Peyer's patch (tissue), 4 donors: Measurements from ENCODE around the gene ITGA11. TPM values are rescaled to one million over a fixed set of nuclear protein-coding genes. Genes with fewer than 3 reads are reported as not detected.

Source experiments
- DNase-seq, 3 donors: peaks; one replicate each; pipeline ENCODE4 v3.0.0-alpha.2; 2017 to 2019
- H3K27ac ChIP-seq, 4 donors: fragments of 200-600 bp; sonication (generic); one replicate each; pipeline ENCODE4 v1.5.1; 2016 to 2019
- H3K27me3 ChIP-seq, 2 donors: fragments of 200-600 bp; sonication (generic); one replicate each; pipeline ENCODE4 v1.5.1; 2019
- H3K36me3 ChIP-seq, 3 donors: fragments of 200-600 bp; sonication (generic); one replicate each; pipeline ENCODE4 v1.5.1; 2016 to 2019
- H3K4me1 ChIP-seq, 4 donors: fragments of 200-600 bp; sonication (generic); one replicate each; pipeline ENCODE4 v1.5.1; 2016 to 2019
- H3K4me3 ChIP-seq, 4 donors: fragments of 200-600 bp; sonication (generic); 1 replicate in 3 of 4; 2 replicates in 1 of 4; pipeline ENCODE4 v1.5.1; 2016 to 2019; ENCODE audit warnings: mild to moderate bottlenecking in 1 of 4
- H3K9me3 ChIP-seq, 4 donors: fragments of 200-600 bp; sonication (generic); one replicate each; pipeline ENCODE4 v1.5.1; 2016 to 2019; ENCODE audit warnings: mild to moderate bottlenecking in 1 of 4
- POLR2A ChIP-seq, 2 donors: fragments of 450-650 bp; IDR thresholded peaks; one replicate each; pipeline ENCODE4 v1.5.1; 2017; ENCODE audit warnings: antibody characterized with exemption in 2 of 2, mild to moderate bottlenecking in 2 of 2, moderate library complexity in 2 of 2
- total RNA-seq, 4 donors: library from RNA; depleted of rRNA; stranded (reverse); fragments of >200 nt; gene quantifications; one replicate each; pipeline ENCODE4 v1.1.0, GENCODE V29; 2016
- TF ChIP-seq, protein P1 (sequence below), 6 experiments: fragments of 450-650 bp in 4 of 6; fragments of 200-600 bp in 2 of 6; sonication (generic) in 1 of 6; IDR thresholded peaks; one replicate each; pipeline ENCODE4 v1.5.1; 2017 to 2019; ENCODE audit warnings: antibody characterized with exemption in 6 of 6, mild to moderate bottlenecking in 3 of 6, moderate library complexity in 1 of 6

ITGA11 gene
- total RNA-seq, 4 donors from 2014 or later = 0.88 to 24.8 (median 2.6) TPM

DNA sequence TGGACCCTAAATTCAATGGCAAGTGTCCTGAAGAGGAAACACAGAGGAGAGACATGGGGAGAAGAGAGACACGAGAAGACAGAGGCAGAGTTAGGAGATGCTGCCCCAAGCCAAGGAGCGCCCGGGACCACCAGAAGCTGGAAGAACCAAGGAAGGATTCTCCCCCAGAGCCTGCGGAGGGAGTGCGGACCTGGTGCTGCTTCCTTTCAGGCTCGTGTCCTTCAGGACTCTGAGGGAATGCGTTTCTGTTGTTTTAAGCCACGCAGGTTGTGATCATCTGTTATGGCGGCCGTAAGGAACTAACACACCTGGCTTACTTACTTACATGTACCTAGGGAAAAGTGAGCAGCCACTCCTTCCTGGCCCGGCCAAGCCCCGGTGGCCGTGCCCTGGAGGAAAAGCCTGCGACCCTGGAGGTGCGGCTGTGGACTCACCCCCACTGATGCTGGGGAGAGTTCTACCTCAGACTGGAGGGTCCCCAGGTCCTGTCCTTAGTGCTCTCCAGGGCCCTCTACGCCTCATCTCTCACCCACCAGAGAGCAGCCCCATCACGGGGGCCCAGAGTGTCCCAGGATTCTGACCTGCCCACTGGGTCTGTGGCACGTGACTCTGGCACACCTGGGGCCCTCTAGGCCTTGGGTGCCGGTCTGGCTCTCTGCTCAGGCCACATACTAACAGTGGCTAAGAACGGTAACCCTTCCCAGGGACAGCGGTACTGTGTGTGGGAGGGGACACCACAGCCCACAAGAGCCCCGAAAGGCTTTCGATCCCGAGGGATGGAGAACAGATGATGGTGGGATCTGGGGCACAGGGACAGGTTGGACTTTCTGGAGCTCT lies 61.8 kb downstream of the ITGA11 start:
- H3K9me3 ChIP-seq = no peaks in the 10 kb centered on the region
- H3K4me1 ChIP-seq = no peaks in the 10 kb centered on the region
- TF ChIP-seq POLR2A (IDR thresholded peaks at IDR 0.05) = no peak
- TF ChIP-seq, protein P1, sequence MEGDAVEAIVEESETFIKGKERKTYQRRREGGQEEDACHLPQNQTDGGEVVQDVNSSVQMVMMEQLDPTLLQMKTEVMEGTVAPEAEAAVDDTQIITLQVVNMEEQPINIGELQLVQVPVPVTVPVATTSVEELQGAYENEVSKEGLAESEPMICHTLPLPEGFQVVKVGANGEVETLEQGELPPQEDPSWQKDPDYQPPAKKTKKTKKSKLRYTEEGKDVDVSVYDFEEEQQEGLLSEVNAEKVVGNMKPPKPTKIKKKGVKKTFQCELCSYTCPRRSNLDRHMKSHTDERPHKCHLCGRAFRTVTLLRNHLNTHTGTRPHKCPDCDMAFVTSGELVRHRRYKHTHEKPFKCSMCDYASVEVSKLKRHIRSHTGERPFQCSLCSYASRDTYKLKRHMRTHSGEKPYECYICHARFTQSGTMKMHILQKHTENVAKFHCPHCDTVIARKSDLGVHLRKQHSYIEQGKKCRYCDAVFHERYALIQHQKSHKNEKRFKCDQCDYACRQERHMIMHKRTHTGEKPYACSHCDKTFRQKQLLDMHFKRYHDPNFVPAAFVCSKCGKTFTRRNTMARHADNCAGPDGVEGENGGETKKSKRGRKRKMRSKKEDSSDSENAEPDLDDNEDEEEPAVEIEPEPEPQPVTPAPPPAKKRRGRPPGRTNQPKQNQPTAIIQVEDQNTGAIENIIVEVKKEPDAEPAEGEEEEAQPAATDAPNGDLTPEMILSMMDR (IDR thresholded peaks at IDR 0.05) = no peak
- H3K27ac ChIP-seq = no peak overlapping the region
- H3K27me3 ChIP-seq = no peaks in the 10 kb centered on the region
- DNase-seq = peak in 1 of 3 donors; percentile 33
- no peaks in the 10 kb centered on the region for H3K36me3 ChIP-seq
- H3K4me3 ChIP-seq = no peak overlapping the region

DNA sequence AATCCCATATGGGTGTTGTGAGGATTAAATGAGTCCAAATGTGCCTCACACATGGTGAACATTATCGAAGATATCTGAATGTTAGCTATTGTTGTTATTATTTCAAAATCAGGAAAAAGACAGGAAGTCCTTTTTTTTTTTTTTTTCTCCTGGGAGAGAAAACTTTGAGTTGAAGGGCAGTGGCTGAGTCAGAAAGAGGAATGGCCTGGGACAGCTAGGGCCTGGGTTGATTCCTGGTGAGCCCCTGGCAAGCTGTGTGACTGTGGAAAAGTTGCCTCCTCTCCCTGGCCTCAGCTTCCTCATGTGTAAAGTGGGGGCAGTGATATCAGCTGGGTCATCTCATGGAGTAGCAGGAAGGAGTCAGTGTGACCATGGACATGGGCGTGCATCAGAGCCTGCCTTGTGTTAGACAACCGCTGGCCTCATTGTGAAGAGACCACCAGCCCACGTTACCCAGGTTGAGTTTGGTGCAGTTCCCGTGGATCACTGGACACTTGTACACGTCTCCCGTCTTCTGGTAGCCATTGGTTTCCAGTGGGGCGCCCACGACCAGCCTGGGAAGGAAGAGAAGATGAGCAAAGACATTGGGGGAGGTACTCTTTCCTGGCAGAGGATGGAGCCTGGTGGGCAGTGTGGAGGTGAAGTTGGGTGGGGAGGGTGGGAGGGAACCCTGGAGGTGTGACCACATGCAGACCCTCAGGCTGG lies 63.1 kb downstream of the ITGA11 start:
- no peak for DNase-seq
- Histone ChIP-seq H3K4me3 (no peak overlapping the region), H3K27ac (no peak overlapping the region), H3K27me3 (no peaks in the 10 kb centered on the region), H3K36me3 (no peaks in the 10 kb centered on the region), H3K4me1 (no peaks in the 10 kb centered on the region), H3K9me3 (no peaks in the 10 kb centered on the region)
- no peak for TF ChIP-seq POLR2A (IDR thresholded peaks at IDR 0.05)
- TF ChIP-seq, protein P1 (IDR thresholded peaks at IDR 0.05) = no peak

DNA sequence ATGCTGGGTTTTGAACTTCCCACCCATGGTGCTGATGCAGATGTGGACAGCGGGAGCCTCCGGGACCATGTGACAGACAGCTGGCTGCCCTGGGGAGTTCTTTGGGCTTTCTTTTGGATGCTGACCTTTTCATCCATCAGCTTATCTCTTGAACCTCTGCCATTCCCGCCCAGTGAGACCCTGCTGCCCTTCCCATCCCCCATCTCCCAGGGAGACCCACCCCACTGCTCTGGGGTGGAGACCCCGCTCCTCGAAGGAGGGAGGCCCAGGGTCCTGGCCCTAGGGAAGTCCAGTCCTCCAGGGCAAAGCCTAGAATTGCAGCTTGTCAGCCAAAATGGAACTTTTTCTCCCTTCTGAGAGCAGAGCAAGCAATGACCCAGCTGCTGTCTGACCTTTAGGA lies 64.0 kb downstream of the ITGA11 start:
- H3K27me3 ChIP-seq = no peaks in the 10 kb centered on the region
- H3K4me1 ChIP-seq = no peaks in the 10 kb centered on the region
- no peaks in the 10 kb centered on the region for H3K36me3 ChIP-seq
- no peak overlapping the region for H3K27ac ChIP-seq
- TF ChIP-seq, protein P1 (IDR thresholded peaks at IDR 0.05) = no peak
- TF ChIP-seq POLR2A (IDR thresholded peaks at IDR 0.05) = no peak
- no peak for DNase-seq
- H3K4me3 ChIP-seq = no peak overlapping the region
- no peaks in the 10 kb centered on the region for H3K9me3 ChIP-seq

DNA sequence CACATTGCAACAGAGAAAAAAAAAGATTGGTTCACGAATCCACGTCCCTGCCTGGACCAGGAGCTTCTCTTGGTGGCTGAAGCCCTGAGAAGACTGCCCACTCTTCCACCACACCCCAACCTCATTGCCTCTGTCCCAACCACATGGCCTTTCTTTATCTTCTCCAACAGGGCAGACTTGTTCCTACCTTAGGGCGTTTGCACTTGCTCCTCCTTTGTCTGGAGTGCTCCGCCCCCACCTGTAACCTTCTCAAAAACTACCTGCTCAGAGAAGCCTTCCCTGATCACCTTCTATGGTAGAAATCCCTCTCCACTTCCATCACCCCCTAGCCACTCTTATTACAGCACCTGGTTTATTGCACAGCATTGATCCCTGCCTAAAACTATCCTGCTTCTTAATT lies 64.7 kb downstream of the ITGA11 start:
- no peak for DNase-seq
- Histone ChIP-seq H3K4me1 (no peaks in the 10 kb centered on the region), H3K27me3 (no peaks in the 10 kb centered on the region), H3K9me3 (no peaks in the 10 kb centered on the region), H3K36me3 (no peaks in the 10 kb centered on the region), H3K27ac (no peak overlapping the region), H3K4me3 (no peak overlapping the region)
- TF ChIP-seq POLR2A (IDR thresholded peaks at IDR 0.05) = no peak
- TF ChIP-seq, protein P1 (IDR thresholded peaks at IDR 0.05) = no peak

DNA sequence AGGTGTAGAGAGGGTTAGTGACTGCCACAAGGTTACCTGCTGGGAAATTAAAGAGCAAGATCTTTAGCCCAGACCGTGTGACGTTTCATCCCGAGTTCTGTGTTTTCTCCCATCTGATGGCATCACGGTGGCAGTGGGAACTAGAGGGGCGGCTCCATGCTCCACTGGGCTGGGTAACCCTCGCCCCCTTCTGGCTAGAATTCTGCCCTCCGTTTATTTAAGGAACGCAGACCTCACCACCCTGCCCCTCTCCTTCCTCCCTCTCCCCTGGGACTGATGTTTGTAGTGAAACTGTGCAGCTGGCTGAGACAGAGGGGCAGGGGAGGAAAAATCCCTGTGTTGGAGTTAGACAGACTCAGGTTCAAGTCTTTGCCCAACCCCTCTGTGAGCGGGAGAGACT lies 65.6 kb downstream of the ITGA11 start:
- Histone ChIP-seq H3K27ac (no peak overlapping the region), H3K27me3 (no peaks in the 10 kb centered on the region), H3K36me3 (no peaks in the 10 kb centered on the region), H3K4me3 (no peak overlapping the region), H3K4me1 (no peaks in the 10 kb centered on the region), H3K9me3 (no peaks in the 10 kb centered on the region)
- DNase-seq = no peak
- no peak for TF ChIP-seq POLR2A (IDR thresholded peaks at IDR 0.05)
- TF ChIP-seq, protein P1 (IDR thresholded peaks at IDR 0.05) = no peak
